Left lung (tissue), 10 donors: ENCODE results near the gene ARCN1. TPM values are rescaled to one million over a fixed set of nuclear protein-coding genes. Genes with fewer than 3 reads are reported as not detected.
A peak's percentile ranks its signal among the peaks of the same experiment; 100 is the strongest.
"Not testable (repeated sequence)": the region's sequence is repeated elsewhere in the genome, so short reads cannot be mapped to it uniquely, and the experiment has no call there.

Experiments used
- ATAC-seq: fragments of 200-7000 bp; cut with Tn5 transposase; one replicate; pipeline ENCODE4 v1.9.1; 2020; ENCODE audit warnings: moderate library complexity
- DNase-seq, 4 donors: peaks; one replicate each; pipeline ENCODE4 v3.0.0-alpha.2; 2013 to 2020
- H3K27ac ChIP-seq, 2 donors: fragments of 200-600 bp; sonication (generic) in 1 of 2; one replicate each; pipeline versions ENCODE4 v1.5.0 to v1.8.0; 2020 to 2021
- H3K27me3 ChIP-seq, 2 donors: fragments of 200-600 bp; sonication (generic) in 1 of 2; one replicate each; pipeline versions ENCODE4 v1.5.0 to v1.8.0; 2020 to 2021
- H3K36me3 ChIP-seq, 2 donors: fragments of 200-600 bp; sonication (generic) in 1 of 2; one replicate each; pipeline versions ENCODE4 v1.5.0 to v1.8.0; 2020 to 2021
- H3K4me1 ChIP-seq, 2 donors: fragments of 200-600 bp; one replicate each; pipeline ENCODE4 v1.8.0; 2021
- H3K4me3 ChIP-seq, 2 donors: fragments of 200-600 bp; sonication (generic) in 1 of 2; one replicate each; pipeline versions ENCODE4 v1.5.0 to v1.8.0; 2020 to 2021; ENCODE audit warnings: mild to moderate bottlenecking in 1 of 2
- H3K9me3 ChIP-seq, 2 donors: fragments of 200-600 bp; sonication (generic) in 1 of 2; one replicate each; pipeline versions ENCODE4 v1.5.0 to v1.8.0; 2020 to 2021
- CTCF ChIP-seq, 2 donors: fragments of 200-600 bp; sonication (generic) in 1 of 2; IDR thresholded peaks; one replicate each; pipeline versions ENCODE4 v1.5.0 to v1.8.0; 2021; ENCODE audit warnings: antibody characterized with exemption in 2 of 2
- intact Hi-C, 2 donors: fragments of 100-400 bp; cut with DNase I; formaldehyde crosslinking; loops; one replicate each; pipeline versions ENCODE4 v1.11.2 to v1.14.2; 2022
- polyA plus RNA-seq, 6 donors: library from polyadenylated mRNA; unstranded; fragments of 120-200 nt; gene quantifications; one replicate each; pipeline ENCODE4 v1.2.1, GENCODE V29; 2013; ENCODE audit not compliant: insufficient read length in 6 of 6
- total RNA-seq, 2 donors: library from RNA; stranded (reverse); fragmentation: NEBNext Ultra II Directional; extraction: Animal tissue kit (Norgen Biotek cat#: 25700); gene quantifications; one replicate each; pipeline ENCODE4 v1.2.1, GENCODE V29; 2021
- donor health status: DM: no; HTN: yes; CAD: no.
- donor health status: DM: no; HTN: no; CAD: no.

The ARCN1 gene
- total and polyA plus RNA-seq, 8 donors: 141 to 171 (median 166) TPM

- TF ChIP-seq CTCF (IDR thresholded peaks at IDR 0.05): no peak
- H3K9me3 ChIP-seq: no peaks in the 10 kb centered on the region
- H3K36me3 ChIP-seq: peaks cover 13 to 62% of the 10 kb centered on the region in 2 donors
- DNase-seq (no peak), ATAC-seq (peak; percentile 18)
- intact Hi-C loops: loop anchor here in 1 of 2 donors (10.0 kb wide), 1 partner anchor 52 kb away; no protein-coding TSS in a partner anchor
- no peak overlapping the region for H3K4me3 ChIP-seq
- peaks cover 19 to 21% of the 10 kb centered on the region in 2 donors for H3K4me1 ChIP-seq
- H3K27me3 ChIP-seq: peaks cover 0 to 8% of the 10 kb centered on the region in 2 donors
- no peak overlapping the region for H3K27ac ChIP-seq
Observed at GRCh38 chr11:118602331-118602730, 30.1 kb downstream of the ARCN1 start.

- not testable (repeated sequence) for H3K9me3 ChIP-seq, H3K4me3 ChIP-seq, ATAC-seq, DNase-seq
- Histone ChIP-seq H3K27ac (peak overlapping the region in 1 of 2 donors; percentile 33), H3K4me1 (peaks cover 21 to 30% of the 10 kb centered on the region in 2 donors), H3K27me3 (peaks cover 0 to 21% of the 10 kb centered on the region in 2 donors), H3K36me3 (peaks cover 9 to 48% of the 10 kb centered on the region in 2 donors)
- intact Hi-C loops: loop anchor here in 1 of 2 donors (10.0 kb wide), 1 partner anchor 51 kb away; no protein-coding TSS in a partner anchor
Observed at GRCh38 chr11:118603709-118604108, 31.5 kb downstream of the ARCN1 start.

- Histone ChIP-seq H3K36me3 (peaks cover 9 to 40% of the 10 kb centered on the region in 2 donors), H3K9me3 (no peaks in the 10 kb centered on the region), H3K27ac (peak overlapping the region; percentile 25 to 33), H3K4me1 (peaks cover 21 to 35% of the 10 kb centered on the region in 2 donors), H3K4me3 (no peak overlapping the region), H3K27me3 (peaks cover 0 to 27% of the 10 kb centered on the region in 2 donors)
- DNase-seq (no peak), ATAC-seq (no peak)
- intact Hi-C loops: loop anchor here in 1 of 2 donors (10.0 kb wide), 1 partner anchor 50 kb away; no protein-coding TSS in a partner anchor
- no peak for TF ChIP-seq CTCF (IDR thresholded peaks at IDR 0.05)
Observed at GRCh38 chr11:118604566-118604965, 32.4 kb downstream of the ARCN1 start.

GRCh38 chr11:118605116-118605867 lies 33.1 kb downstream of the ARCN1 start:
- peaks cover 21 to 42% of the 10 kb centered on the region in 2 donors for H3K4me1 ChIP-seq
- peak in 2 of 4 donors; percentile 95 for DNase-seq
- TF ChIP-seq CTCF (IDR thresholded peaks at IDR 0.05): no peak
- ATAC-seq: peak; percentile 6
- no peaks in the 10 kb centered on the region for H3K9me3 ChIP-seq
- intact Hi-C loops: loop anchor here in 1 of 2 donors (10.0 kb wide), 1 partner anchor 50 kb away; no protein-coding TSS in a partner anchor
- H3K36me3 ChIP-seq: peaks cover 6 to 32% of the 10 kb centered on the region in 2 donors
- H3K4me3 ChIP-seq: no peak overlapping the region
- peak overlapping the region; percentile 25 to 59 for H3K27ac ChIP-seq
- H3K27me3 ChIP-seq: peaks cover 0 to 35% of the 10 kb centered on the region in 2 donors

- no peaks in the 10 kb centered on the region for H3K9me3 ChIP-seq
- peaks cover 4 to 45% of the 10 kb centered on the region in 2 donors for H3K27me3 ChIP-seq
- H3K27ac ChIP-seq: peak overlapping the region; percentile 0 to 26
- ATAC-seq (no peak), DNase-seq (no peak)
- intact Hi-C loops: loop anchor here in 1 of 2 donors (10.0 kb wide), 1 partner anchor 49 kb away; no protein-coding TSS in a partner anchor
- peaks cover 21 to 52% of the 10 kb centered on the region in 2 donors for H3K4me1 ChIP-seq
- no peak for TF ChIP-seq CTCF (IDR thresholded peaks at IDR 0.05)
- no peak overlapping the region for H3K4me3 ChIP-seq
- H3K36me3 ChIP-seq: peaks cover 0 to 22% of the 10 kb centered on the region in 2 donors
Observed at GRCh38 chr11:118606157-118606843, 34.1 kb downstream of the ARCN1 start.
